ENCODE data around the gene RFNG.

RFNG gene

GRCh38 chr17:82008258-82008940, 43.2 kb downstream of the RFNG start:
- H3K27ac ChIP-seq = no peak overlapping the region
- TF ChIP-seq CTCF (IDR thresholded peaks at IDR 0.05) (no peak), ZFX (IDR thresholded peaks at IDR 0.05; ENCODE audit: borderline replicate concordance) (no peak)

GRCh38 chr17:82007495-82008257, 43.9 kb downstream of the RFNG start:
- TF ChIP-seq CTCF (IDR thresholded peaks at IDR 0.05) (no peak), ZFX (IDR thresholded peaks at IDR 0.05; ENCODE audit: borderline replicate concordance) (no peak)
- no peak overlapping the region for H3K27ac ChIP-seq

- no peak overlapping the region for H3K27ac ChIP-seq
- TF ChIP-seq ZFX (IDR thresholded peaks at IDR 0.05; ENCODE audit: borderline replicate concordance) (no peak), CTCF (IDR thresholded peaks at IDR 0.05) (no peak)
These were observed 44.5 kb downstream of the RFNG start for GRCh38 chr17:82007228-82007494.

GRCh38 chr17:82006468-82007227, 45.0 kb downstream of the RFNG start:
- no peak for TF ChIP-seq CTCF (IDR thresholded peaks at IDR 0.05)
- no peak for TF ChIP-seq ZFX (IDR thresholded peaks at IDR 0.05; ENCODE audit: borderline replicate concordance)
- H3K27ac ChIP-seq = no peak overlapping the region

GRCh38 chr17:82005701-82006348, 45.8 kb downstream of the RFNG start:
- no peak for TF ChIP-seq ZFX (IDR thresholded peaks at IDR 0.05; ENCODE audit: borderline replicate concordance)
- no peak for TF ChIP-seq CTCF (IDR thresholded peaks at IDR 0.05)
- H3K27ac ChIP-seq = no peak overlapping the region

GRCh38 chr17:82004517-82005455, 46.8 kb downstream of the RFNG start:
- TF ChIP-seq ZFX (IDR thresholded peaks at IDR 0.05; ENCODE audit: borderline replicate concordance) (no peak), CTCF (IDR thresholded peaks at IDR 0.05) (no peak)
- H3K27ac ChIP-seq = no peak overlapping the region
